ENCODE results near the gene DNAH6. TPM values are rescaled to one million over a fixed set of nuclear protein-coding genes. Genes with fewer than 3 reads are reported as not detected.
A peak's percentile ranks its signal among the peaks of the same experiment; 100 is the strongest.
"Not testable (repeated sequence)": the region's sequence is repeated elsewhere in the genome, so short reads cannot be mapped to it uniquely, and the experiment has no call there.

DNAH6 gene
- total RNA-seq, 2 experiments from 2014 or later, result 0.60 to 1.00 TPM

- H3K36me3 Mint-ChIP-seq (ENCODE audit: low read depth), result peaks cover 58% of the 10 kb centered on the region
- H3K4me3 Mint-ChIP-seq, result no peak overlapping the region
- H3K27me3 Mint-ChIP-seq, result no peaks in the 10 kb centered on the region
- H3K9me3 Mint-ChIP-seq, result peaks cover 2% of the 10 kb centered on the region
- CTCF ChIA-PET, result interaction anchor here (0.8 to 1.4 kb wide), 3 partner anchors 11 to 124 kb away, joined by 4 to 7 read pairs (median 5); no protein-coding TSS in a partner anchor
- peak overlapping the region; percentile 78 for H3K27ac Mint-ChIP-seq
- H3K4me1 Mint-ChIP-seq, result peaks cover 80% of the 10 kb centered on the region
- POLR2A ChIA-PET, result interaction anchor here (0.5 kb wide), 1 partner anchor 29 kb away, joined by 3 read pairs; no protein-coding TSS in a partner anchor
- peak; percentile 32 for DNase-seq
Observed at GRCh38 chr2:84865181-84865783, 349.0 kb downstream of the DNAH6 start.

DNA sequence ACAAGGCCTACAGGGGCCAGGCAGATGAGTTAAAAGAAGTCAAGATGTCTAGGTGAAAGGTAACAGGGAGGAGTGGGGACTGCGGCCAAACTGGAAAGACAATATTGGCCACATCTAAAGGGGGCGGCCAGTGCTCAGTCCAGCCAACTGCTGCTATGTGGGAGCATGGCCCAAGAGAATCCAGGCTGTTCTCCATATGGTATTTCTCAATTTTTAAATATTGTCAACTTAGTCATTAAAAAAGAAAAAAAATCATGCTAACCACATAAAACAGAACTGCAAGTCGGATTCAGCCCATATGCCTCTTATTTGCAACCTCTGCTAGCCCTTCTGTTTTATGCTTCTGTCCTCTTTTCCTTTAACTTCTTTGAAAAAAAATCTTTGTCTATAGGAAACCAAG lies 349.8 kb downstream of the DNAH6 start:
- CTCF ChIA-PET, result interaction anchor here (1.4 kb wide), 1 partner anchor 10 kb away, joined by 7 read pairs; no protein-coding TSS in a partner anchor
- H3K36me3 Mint-ChIP-seq (ENCODE audit: low read depth), result peaks cover 58% of the 10 kb centered on the region
- no peak for DNase-seq
- H3K27ac Mint-ChIP-seq, result peak overlapping the region; percentile 57
- peaks cover 81% of the 10 kb centered on the region for H3K4me1 Mint-ChIP-seq
- no peaks in the 10 kb centered on the region for H3K27me3 Mint-ChIP-seq
- no peak overlapping the region for H3K4me3 Mint-ChIP-seq
- POLR2A ChIA-PET, result no interaction called here
- H3K9me3 Mint-ChIP-seq, result peaks cover 2% of the 10 kb centered on the region

- POLR2A ChIA-PET, H3K4me3 Mint-ChIP-seq, DNase-seq, H3K9me3 Mint-ChIP-seq, H3K27ac Mint-ChIP-seq, H3K27me3 Mint-ChIP-seq: not testable (repeated sequence)
- Mint-ChIP-seq H3K36me3 (ENCODE audit: low read depth) (peaks cover 52% of the 10 kb centered on the region), H3K4me1 (peaks cover 72% of the 10 kb centered on the region)
- CTCF ChIA-PET, result interaction anchor here (0.6 to 3.4 kb wide), 2 partner anchors 13 to 357 kb away, joined by 3 to 19 read pairs; partner anchors contain the start of gene TRABD2A
Observed at GRCh38 chr2:84868327-84868726, 352.0 kb downstream of the DNAH6 start.

Other genes with a start within 250 kb of the DNAH6 start
- gene SUCLG1, start 57.2 kb upstream of the DNAH6 start, total RNA-seq, result 10 to 100 TPM; 73.4 to 79.7 TPM